ENCODE data around the gene WDPCP.

Gene WDPCP

DNA sequence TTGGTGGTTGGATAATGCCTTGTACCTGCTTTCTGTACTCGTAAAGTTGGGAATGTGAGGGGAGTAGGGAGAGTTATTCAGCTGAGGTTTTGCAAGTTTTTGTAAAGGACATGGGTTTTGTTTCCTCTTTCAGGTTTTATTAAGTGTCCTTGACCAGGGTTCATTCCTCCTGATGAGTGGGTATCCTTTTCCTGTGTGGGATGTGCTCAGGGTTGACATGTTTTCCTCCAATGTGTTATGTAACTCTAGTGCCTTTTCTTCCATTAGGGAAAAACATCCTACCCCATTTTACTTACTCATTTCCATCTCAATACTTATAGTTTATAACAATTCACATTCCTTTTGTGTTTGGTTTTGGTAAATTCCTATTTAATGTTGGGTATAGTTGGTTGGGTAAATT is 489.2 kb downstream of the WDPCP start:
- no peak for DNase-seq (ENCODE audit: low read depth)
- no peak for TF ChIP-seq CTCF (conservative IDR thresholded peaks at IDR 0.05; ENCODE audit: low read depth, low read length)
- H3K4me3 ChIP-seq (ENCODE audit: low read depth, low read length), result no peak overlapping the region

GRCh38 chr2:63096491-63096890 is 491.8 kb downstream of the WDPCP start:
- no peak for TF ChIP-seq CTCF (conservative IDR thresholded peaks at IDR 0.05; ENCODE audit: low read depth, low read length)
- no peak overlapping the region for H3K4me3 ChIP-seq (ENCODE audit: low read depth, low read length)
- no peak for DNase-seq (ENCODE audit: low read depth)

DNA sequence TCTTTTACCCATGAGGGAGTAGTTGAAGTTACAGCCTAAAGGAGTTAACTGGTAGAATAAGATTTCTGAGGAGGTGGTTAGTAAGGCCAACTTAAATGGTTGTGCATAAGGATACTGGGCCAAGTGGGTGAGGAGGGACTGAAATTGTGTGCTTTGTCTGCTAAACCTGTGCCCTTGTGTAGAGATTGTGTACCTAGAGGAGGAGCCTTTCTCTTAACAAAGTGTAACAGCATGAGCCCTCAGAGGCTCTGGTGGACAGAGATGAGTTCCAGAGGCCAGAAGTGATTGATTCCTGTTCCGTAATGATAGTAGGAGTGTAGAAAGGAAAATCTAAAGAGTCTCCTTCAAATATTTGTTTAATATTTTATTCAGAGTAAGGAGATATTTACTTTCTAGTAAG is 494.8 kb downstream of the WDPCP start:
- no peak overlapping the region for H3K4me3 ChIP-seq (ENCODE audit: low read depth, low read length)
- DNase-seq (ENCODE audit: low read depth), result no peak
- TF ChIP-seq CTCF (conservative IDR thresholded peaks at IDR 0.05; ENCODE audit: low read depth, low read length), result no peak

DNA sequence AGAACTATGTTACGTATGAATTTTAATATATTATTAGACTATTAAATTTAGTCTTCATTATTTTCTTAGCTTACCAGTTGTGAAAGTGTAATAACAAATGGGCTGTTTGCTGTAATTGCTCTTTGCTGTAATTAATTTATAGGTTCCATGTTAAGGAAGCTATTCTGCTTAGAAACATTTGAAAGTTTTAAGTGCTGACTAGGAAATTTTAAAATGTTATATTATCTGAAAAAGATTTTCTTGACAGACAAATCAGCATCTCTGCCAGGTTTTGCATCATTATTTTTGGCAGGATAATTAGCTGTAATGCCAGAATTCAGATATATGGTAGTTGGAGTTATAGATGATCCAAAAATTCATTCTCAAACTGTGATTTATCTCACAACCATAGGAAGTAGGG is 495.4 kb downstream of the WDPCP start:
- TF ChIP-seq CTCF (conservative IDR thresholded peaks at IDR 0.05; ENCODE audit: low read depth, low read length), result no peak
- no peak for DNase-seq (ENCODE audit: low read depth)
- H3K4me3 ChIP-seq (ENCODE audit: low read depth, low read length), result no peak overlapping the region

GRCh38 chr2:63092401-63092800 is 495.9 kb downstream of the WDPCP start:
- no peak for TF ChIP-seq CTCF (conservative IDR thresholded peaks at IDR 0.05; ENCODE audit: low read depth, low read length)
- no peak for DNase-seq (ENCODE audit: low read depth)
- H3K4me3 ChIP-seq (ENCODE audit: low read depth, low read length), result no peak overlapping the region

GRCh38 chr2:63086687-63087086 is 501.6 kb downstream of the WDPCP start:
- no peak for DNase-seq (ENCODE audit: low read depth)
- no peak for TF ChIP-seq CTCF (conservative IDR thresholded peaks at IDR 0.05; ENCODE audit: low read depth, low read length)
- no peak overlapping the region for H3K4me3 ChIP-seq (ENCODE audit: low read depth, low read length)

- H3K4me3 ChIP-seq (ENCODE audit: low read depth, low read length), result no peak overlapping the region
- no peak for TF ChIP-seq CTCF (conservative IDR thresholded peaks at IDR 0.05; ENCODE audit: low read depth, low read length)
- no peak for DNase-seq (ENCODE audit: low read depth)
Observed at GRCh38 chr2:63081404-63081803, 506.9 kb downstream of the WDPCP start.

Measured in choroid plexus epithelial cell (primary cell).